ENCODE measurements around the gene KLHDC4. TPM values are rescaled to one million over a fixed set of nuclear protein-coding genes. Genes with fewer than 3 reads are reported as not detected.

The KLHDC4 gene
- total RNA-seq, 1 donor = 27.7 TPM

GRCh38 chr16:87704754-87705353, 60.9 kb downstream of the KLHDC4 start:
- no peak for DNase-seq (ENCODE audit: low read depth in 2 of 3, low spot score in 2 of 3)

GRCh38 chr16:87703835-87704375, 61.9 kb downstream of the KLHDC4 start:
- no peak for DNase-seq (ENCODE audit: low read depth in 2 of 3, low spot score in 2 of 3)

GRCh38 chr16:87703071-87703470, 62.7 kb downstream of the KLHDC4 start:
- DNase-seq (ENCODE audit: low read depth in 2 of 3, low spot score in 2 of 3) = no peak

GRCh38 chr16:87702325-87702811, 63.4 kb downstream of the KLHDC4 start:
- peak in 2 of 3 donors; percentile 59 to 81 for DNase-seq (ENCODE audit: low read depth in 2 of 3, low spot score in 2 of 3)

GRCh38 chr16:87701505-87701921, 64.3 kb downstream of the KLHDC4 start:
- peak in 1 of 3 donors; percentile 17 for DNase-seq (ENCODE audit: low read depth in 2 of 3, low spot score in 2 of 3)

GRCh38 chr16:87701078-87701460, 64.7 kb downstream of the KLHDC4 start:
- no peak for DNase-seq (ENCODE audit: low read depth in 2 of 3, low spot score in 2 of 3)

GRCh38 chr16:87700406-87701077, 65.2 kb downstream of the KLHDC4 start:
- no peak for DNase-seq (ENCODE audit: low read depth in 2 of 3, low spot score in 2 of 3)

GRCh38 chr16:87698676-87699199, 67.0 kb downstream of the KLHDC4 start:
- no peak for DNase-seq (ENCODE audit: low read depth in 2 of 3, low spot score in 2 of 3)

- no peak for DNase-seq (ENCODE audit: low read depth in 2 of 3, low spot score in 2 of 3)
Measured at GRCh38 chr16:87698241-87698640, 67.5 kb downstream of the KLHDC4 start.

GRCh38 chr16:87697792-87698191, 68.0 kb downstream of the KLHDC4 start:
- DNase-seq (ENCODE audit: low read depth in 2 of 3, low spot score in 2 of 3) = no peak

GRCh38 chr16:87697256-87697655, 68.5 kb downstream of the KLHDC4 start:
- no peak for DNase-seq (ENCODE audit: low read depth in 2 of 3, low spot score in 2 of 3)

GRCh38 chr16:87696726-87697125, 69.1 kb downstream of the KLHDC4 start:
- DNase-seq (ENCODE audit: low read depth in 2 of 3, low spot score in 2 of 3) = no peak

GRCh38 chr16:87695534-87695933, 70.3 kb downstream of the KLHDC4 start:
- no peak for DNase-seq (ENCODE audit: low read depth in 2 of 3, low spot score in 2 of 3)

GRCh38 chr16:87694441-87695125, 71.2 kb downstream of the KLHDC4 start:
- no peak for DNase-seq (ENCODE audit: low read depth in 2 of 3, low spot score in 2 of 3)

GRCh38 chr16:87693827-87694226, 72.0 kb downstream of the KLHDC4 start:
- no peak for DNase-seq (ENCODE audit: low read depth in 2 of 3, low spot score in 2 of 3)

- DNase-seq (ENCODE audit: low read depth in 2 of 3, low spot score in 2 of 3) = no peak
Measured at GRCh38 chr16:87692756-87693155, 73.0 kb downstream of the KLHDC4 start.

GRCh38 chr16:87692176-87692575, 73.6 kb downstream of the KLHDC4 start:
- no peak for DNase-seq (ENCODE audit: low read depth in 2 of 3, low spot score in 2 of 3)

GRCh38 chr16:87691686-87692079, 74.1 kb downstream of the KLHDC4 start:
- DNase-seq (ENCODE audit: low read depth in 2 of 3, low spot score in 2 of 3) = no peak

GRCh38 chr16:87690911-87691685, 74.7 kb downstream of the KLHDC4 start:
- no peak for DNase-seq (ENCODE audit: low read depth in 2 of 3, low spot score in 2 of 3)

- no peak for DNase-seq (ENCODE audit: low read depth in 2 of 3, low spot score in 2 of 3)
Measured at GRCh38 chr16:87689956-87690465, 75.8 kb downstream of the KLHDC4 start.

All from hematopoietic multipotent progenitor cell (in vitro differentiated cells).